C4-2B (cell line): ENCODE results near the gene LTN1.

Experiments
- CTCF ChIP-seq: fragments of 450-650 bp; conservative IDR thresholded peaks from 2 replicates; pipeline ENCODE4 v1.5.1; 2017; ENCODE audit warnings: mild to moderate bottlenecking
- ZFX ChIP-seq: fragments of 450-650 bp; IDR thresholded peaks from 2 replicates; pipeline ENCODE4 v1.6.1; 2017

- no peak for TF ChIP-seq CTCF
- TF ChIP-seq ZFX = no peak
Observed at GRCh38 chr21:28899744-28900143, 92.9 kb downstream of the LTN1 start.
